IMR-90 (cell line): ENCODE data around the gene INPP5J. TPM values are rescaled to one million over a fixed set of nuclear protein-coding genes. Genes with fewer than 3 reads are reported as not detected.
A peak's percentile ranks its signal among the peaks of the same experiment; 100 is the strongest.

Source experiments
- ATAC-seq: fragments of 200-7000 bp; cut with Tn5 transposase; 2 replicates; pipeline ENCODE4 v1.9.1; 2020; ENCODE audit warnings: low read depth, mild to moderate bottlenecking, moderate library complexity
- BruUV-seq: library from RNA; stranded (reverse); fragments of 400-500 nt; replicated peaks from 2 replicates; lab custom pipeline; 2021; lab: Mats Ljungman, UMichigan
- CTCF ChIA-PET: fragments of 300-600 bp; formaldehyde crosslinking; extraction: SDS; loops from one replicate; lab custom pipeline; 2021; ENCODE audit warnings: antibody characterized with exemption; lab: Yijun Ruan, JAX
- POLR2A ChIA-PET: fragments of 300-600 bp; sonication (Branson Sonifier 250); formaldehyde crosslinking; loops from one replicate; lab custom pipeline; 2022; ENCODE audit warnings: antibody characterized with exemption; ENCODE audit not compliant: unreplicated experiment; lab: Charles Lee
- DNase-seq: peaks from one replicate; pipeline ENCODE4 v3.0.0; 2013
- H2AFZ ChIP-seq: replicated peaks from 2 replicates; pipeline ENCODE3; 2013; ENCODE audit warnings: low read length, mild to moderate bottlenecking; ENCODE audit not compliant: poor library complexity
- H2AK5ac ChIP-seq: 2 replicates; pipeline ENCODE4 v1.6.1; 2013; ENCODE audit warnings: low read depth, low read length, inconsistent platforms
- H2AK9ac ChIP-seq: replicated peaks from 2 replicates; pipeline ENCODE3; 2013; ENCODE audit warnings: mild to moderate bottlenecking, low read depth, low read length, moderate library complexity; ENCODE audit not compliant: poor library complexity
- H2BK120ac ChIP-seq: 2 replicates; pipeline ENCODE4 v1.6.1; 2013; ENCODE audit warnings: low read depth, low read length, inconsistent platforms
- H2BK15ac ChIP-seq: 3 replicates; pipeline ENCODE4 v1.6.1; 2013; ENCODE audit warnings: low read depth, low read length, inconsistent platforms
- H2BK20ac ChIP-seq: 2 replicates; pipeline ENCODE4 v1.6.1; 2013; ENCODE audit warnings: low read depth, mild to moderate bottlenecking, inconsistent platforms, low read length, moderate library complexity
- H2BK5ac ChIP-seq: 2 replicates; pipeline ENCODE4 v1.6.1; 2013; ENCODE audit warnings: mild to moderate bottlenecking, low read depth, low read length, inconsistent platforms; ENCODE audit not compliant: poor library complexity, severe bottlenecking
- H3K14ac ChIP-seq: replicated peaks from 2 replicates; pipeline ENCODE4 v1.6.1; 2013; ENCODE audit warnings: low read depth, low read length, inconsistent platforms
- H3K18ac ChIP-seq: 2 replicates; pipeline ENCODE4 v1.6.1; 2013; ENCODE audit warnings: low read depth, low read length, control low read depth
- H3K23ac ChIP-seq: 2 replicates; pipeline ENCODE4 v1.6.1; 2013; ENCODE audit warnings: low read depth, low read length, inconsistent platforms
- H3K27ac ChIP-seq: 2 replicates; pipeline ENCODE4 v1.5.1; 2013; ENCODE audit warnings: mild to moderate bottlenecking, control low read depth, low read length; ENCODE audit not compliant: insufficient read depth
- H3K27me3 ChIP-seq: 2 replicates; pipeline ENCODE4 v1.6.1; 2013; ENCODE audit warnings: low read length; ENCODE audit not compliant: control insufficient read depth, insufficient read depth
- H3K36me3 ChIP-seq: 2 replicates; pipeline ENCODE4 v1.6.1; 2013; ENCODE audit warnings: low read length, mixed read lengths; ENCODE audit not compliant: control insufficient read depth, insufficient read depth
- H3K4ac ChIP-seq: 2 replicates; pipeline ENCODE4 v1.6.1; 2013; ENCODE audit warnings: low read depth, low read length, inconsistent platforms
- H3K4me1 ChIP-seq: 2 replicates; pipeline ENCODE4 v1.6.1; 2013; ENCODE audit warnings: low read length, mixed read lengths; ENCODE audit not compliant: control insufficient read depth, insufficient read depth
- H3K4me2 ChIP-seq: 2 replicates; pipeline ENCODE4 v1.6.1; 2013; ENCODE audit warnings: low read depth, mild to moderate bottlenecking, control low read depth, low read length, moderate library complexity
- H3K4me3 ChIP-seq: 2 replicates; pipeline ENCODE4 v1.5.1; 2013; ENCODE audit warnings: low read depth, mild to moderate bottlenecking, control low read depth, low read length, moderate library complexity; ENCODE audit not compliant: insufficient read depth
- H3K56ac ChIP-seq: 2 replicates; pipeline ENCODE4 v1.6.1; 2013; ENCODE audit warnings: low read length, inconsistent platforms; ENCODE audit not compliant: insufficient read depth; ENCODE audit errors: extremely low read depth
- H3K79me1 ChIP-seq, 2 experiments: 2 replicates each; pipeline ENCODE4 v1.6.1; 2013; ENCODE audit warnings: low read length in 2 of 2, inconsistent platforms in 1 of 2, low read depth in 1 of 2
- H3K9ac ChIP-seq: 2 replicates; pipeline ENCODE4 v1.6.1; 2013; ENCODE audit warnings: low read depth, low read length, control low read depth
- H3K9me1 ChIP-seq: 2 replicates; pipeline ENCODE4 v1.6.1; 2013; ENCODE audit warnings: low read length, inconsistent platforms; ENCODE audit not compliant: insufficient read depth
- H3K9me3 ChIP-seq: 2 replicates; pipeline ENCODE4 v1.6.1; 2013; ENCODE audit warnings: low read length; ENCODE audit not compliant: control insufficient read depth, insufficient read depth
- H4K20me1 ChIP-seq: 2 replicates; pipeline ENCODE4 v1.6.1; 2013; ENCODE audit warnings: low read length, inconsistent platforms; ENCODE audit not compliant: insufficient read depth
- H4K5ac ChIP-seq: 2 replicates; pipeline ENCODE4 v1.6.1; 2013; ENCODE audit warnings: mild to moderate bottlenecking, low read depth, low read length, control low read depth
- H4K8ac ChIP-seq, 2 experiments: 2 replicates each; pipeline ENCODE4 v1.6.1; 2013; ENCODE audit warnings: low read depth in 2 of 2, low read length in 2 of 2, control low read depth in 1 of 2, inconsistent platforms in 1 of 2
- H4K91ac ChIP-seq: 2 replicates; pipeline ENCODE4 v1.6.1; 2013; ENCODE audit warnings: low read depth, low read length, inconsistent platforms; ENCODE audit not compliant: insufficient read depth
- BHLHE40 ChIP-seq: fragments of 150-350 bp; IDR thresholded peaks from 2 replicates; pipeline ENCODE4 v1.6.1; 2016; ENCODE audit warnings: mild to moderate bottlenecking, low read depth, low read length
- FOS ChIP-seq: fragments of 150-350 bp; IDR thresholded peaks from 2 replicates; pipeline ENCODE4 v1.6.1; 2016; ENCODE audit warnings: low read depth, low read length
- MAZ ChIP-seq: IDR thresholded peaks from 2 replicates; pipeline ENCODE4 v1.6.1; 2012; ENCODE audit warnings: low read depth, mild to moderate bottlenecking, low read length, improper control_type of control experiment, moderate library complexity, borderline replicate concordance
- POLR2A ChIP-seq: IDR thresholded peaks from 2 replicates; pipeline ENCODE4 v1.6.1; 2012; ENCODE audit warnings: mild to moderate bottlenecking, low read depth, low read length
- RFX5 ChIP-seq: IDR thresholded peaks from 2 replicates; pipeline ENCODE4 v1.8.0; 2012; ENCODE audit warnings: low read depth, mild to moderate bottlenecking, low read length, moderate library complexity
- WGBS, 2 experiments: methylation state at CpG; one replicate each; pipeline versions ENCODE4 v1.1.5 to v1.1.7; 2013; ENCODE audit warnings: missing lambda C conversion rate in 2 of 2; ENCODE audit not compliant: insufficient read length in 1 of 2; ENCODE audit errors: extremely low coverage in 2 of 2; 5-methylcytosine and 5-hydroxymethylcytosine counted together
- dilution Hi-C: fragments of 300-500 bp; cut with HindIII; formaldehyde crosslinking; loops from one replicate; pipeline ENCODE4 v1.14.3; 2018; ENCODE audit warnings: low sequenced_read_pairs; ENCODE audit not compliant: unreplicated experiment
- in situ Hi-C: fragments of 300-500 bp; cut with MboI; formaldehyde crosslinking; loops from 3 replicates; pipeline ENCODE4 v1.14.3; 2019; ENCODE audit warnings: low sequenced_read_pairs, inconsistent platforms, mixed read lengths
- intact Hi-C: fragments of 100-400 bp; cut with micrococcal nuclease; formaldehyde crosslinking; loops from 2 replicates; pipeline ENCODE4 v1.10.0; 2022
- polyA plus RNA-seq, 3 experiments: library from polyadenylated mRNA; depleted of rRNA; stranded (reverse); fragments of >200 nt; gene quantifications; 2 replicates each; pipeline ENCODE4 v1.2.3, GENCODE V29; 2012; ENCODE audit warnings: low replicate concordance in 1 of 3
- total RNA-seq: library from RNA; depleted of rRNA; stranded (reverse); fragments of >200 nt; gene quantifications from 2 replicates; pipeline ENCODE4 v1.2.3, GENCODE V29; 2012
- TF ChIP-seq, protein P1 (sequence below): conservative IDR thresholded peaks from 2 replicates; pipeline ENCODE4 v1.5.1; 2012; ENCODE audit warnings: mild to moderate bottlenecking, low read depth, low read length, improper control_type of control experiment

The INPP5J gene
- total and polyA plus RNA-seq, 2 of the 4 experiments (the other 2 are of a cell fraction) = 0.36 to 2.2 TPM

DNA sequence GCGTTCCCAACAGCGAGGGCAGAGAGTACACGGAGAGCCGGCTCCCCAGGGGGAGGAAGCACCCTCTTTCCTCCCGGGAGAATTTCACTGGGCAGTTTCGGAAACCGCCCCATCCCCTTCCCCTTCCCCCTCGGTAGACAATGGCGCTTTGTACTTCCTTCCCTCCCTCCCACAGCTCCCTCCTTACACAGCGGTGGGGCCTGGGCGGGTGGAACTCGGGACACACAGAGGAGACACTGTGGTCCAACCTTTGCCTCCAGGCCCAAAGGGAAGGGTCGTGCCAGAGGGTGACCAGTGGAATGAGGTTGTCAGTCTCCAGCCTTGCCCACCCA is 37.3 kb upstream of the INPP5J start:
- H3K9me1 ChIP-seq = peaks cover 16% of the 10 kb centered on the region
- H3K23ac ChIP-seq = peak overlapping the region; percentile 84
- H3K4me3 ChIP-seq = peak overlapping the region; percentile 80
- dilution Hi-C loops = no loop called here
- POLR2A ChIA-PET = interaction anchor here (0.5 to 0.7 kb wide), 3 partner anchors 9 to 145 kb away, joined by 3 to 8 read pairs (median 4); no protein-coding TSS in a partner anchor
- H3K14ac ChIP-seq = peak overlapping the region; percentile 99
- H2BK15ac ChIP-seq = 0 out of 3 replicates have a peak overlapping the region, but pooled peaks have one; percentile 92
- peak overlapping the region; percentile 100 for H3K4ac ChIP-seq
- H4K5ac ChIP-seq = peak overlapping the region; percentile 80
- peaks cover 42% of the 10 kb centered on the region for H3K36me3 ChIP-seq
- peaks cover 35 to 89% of the 10 kb centered on the region in 2 experiments for H3K79me1 ChIP-seq
- H3K9ac ChIP-seq = peak overlapping the region; percentile 94
- H3K18ac ChIP-seq = peak overlapping the region; percentile 32; the same call in 1 of the 2 replicates
- H3K9me3 ChIP-seq = no peaks in the 10 kb centered on the region
- H2AK9ac ChIP-seq = peak overlapping the region; percentile 100
- in situ Hi-C loops = loop anchor here (5.0 kb wide), 1 partner anchor 138 kb away; no protein-coding TSS in a partner anchor
- peak overlapping the region; percentile 97 for H2AFZ ChIP-seq
- BruUV-seq = no TSS peak
- 0 out of 2 replicates have a peak overlapping the region, but pooled peaks have one; percentile 38 for H3K56ac ChIP-seq
- H4K91ac ChIP-seq = peak overlapping the region; percentile 98
- TF ChIP-seq FOS (no peak), RFX5 (no peak), MAZ (no peak), BHLHE40 (no peak), POLR2A (no peak)
- TF ChIP-seq, protein P1, sequence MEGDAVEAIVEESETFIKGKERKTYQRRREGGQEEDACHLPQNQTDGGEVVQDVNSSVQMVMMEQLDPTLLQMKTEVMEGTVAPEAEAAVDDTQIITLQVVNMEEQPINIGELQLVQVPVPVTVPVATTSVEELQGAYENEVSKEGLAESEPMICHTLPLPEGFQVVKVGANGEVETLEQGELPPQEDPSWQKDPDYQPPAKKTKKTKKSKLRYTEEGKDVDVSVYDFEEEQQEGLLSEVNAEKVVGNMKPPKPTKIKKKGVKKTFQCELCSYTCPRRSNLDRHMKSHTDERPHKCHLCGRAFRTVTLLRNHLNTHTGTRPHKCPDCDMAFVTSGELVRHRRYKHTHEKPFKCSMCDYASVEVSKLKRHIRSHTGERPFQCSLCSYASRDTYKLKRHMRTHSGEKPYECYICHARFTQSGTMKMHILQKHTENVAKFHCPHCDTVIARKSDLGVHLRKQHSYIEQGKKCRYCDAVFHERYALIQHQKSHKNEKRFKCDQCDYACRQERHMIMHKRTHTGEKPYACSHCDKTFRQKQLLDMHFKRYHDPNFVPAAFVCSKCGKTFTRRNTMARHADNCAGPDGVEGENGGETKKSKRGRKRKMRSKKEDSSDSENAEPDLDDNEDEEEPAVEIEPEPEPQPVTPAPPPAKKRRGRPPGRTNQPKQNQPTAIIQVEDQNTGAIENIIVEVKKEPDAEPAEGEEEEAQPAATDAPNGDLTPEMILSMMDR = no peak
- peak overlapping the region; percentile 96 for H3K4me2 ChIP-seq
- peak overlapping the region; percentile 93 for H2BK120ac ChIP-seq
- intact Hi-C loops = no loop called here
- ATAC-seq = no peak
- H2AK5ac ChIP-seq = peak overlapping the region; percentile 99
- peak overlapping the region; percentile 88 to 98; a peak in 3 of 4 replicates for H4K8ac ChIP-seq
- CTCF ChIA-PET = interaction anchor here (4.0 kb wide), 1 partner anchor 49 kb away, joined by 10 read pairs; no protein-coding TSS in a partner anchor
- DNase-seq = no peak
- WGBS, 2 experiments = 44% methylated on average over 5 of the region's 13 CpGs; no CpG with 5 or more reads in 1 of the 2 experiments
- H2BK5ac ChIP-seq = peak overlapping the region; percentile 90
- no peaks in the 10 kb centered on the region for H3K27me3 ChIP-seq
- H3K27ac ChIP-seq = peak overlapping the region; percentile 98
- H2BK20ac ChIP-seq = peak overlapping the region; percentile 24; the same call in 1 of the 2 replicates
- peaks cover 26% of the 10 kb centered on the region for H3K4me1 ChIP-seq
- peaks cover 15% of the 10 kb centered on the region for H4K20me1 ChIP-seq
